HG03103 (cell line): Measurements from ENCODE around the gene CIDEC.

Experiments used
- ATAC-seq: cut with Tn5 transposase; IDR thresholded peaks from one replicate; pipeline ENCODE4 v1.9.1; 2021; ENCODE audit warnings: low read depth; ENCODE audit not compliant: unreplicated experiment

CIDEC gene

GRCh38 chr3:9817436-9817835 is 62.6 kb downstream of the CIDEC start:
- no peak for ATAC-seq
